ENCODE results near the gene XKR7.

GRCh38 chr20:32021091-32021490 lies 53.1 kb downstream of the XKR7 start:
- TF ChIP-seq CTCF (IDR thresholded peaks at IDR 0.05), result no peak
- TF ChIP-seq EZH2phosphoT487 (IDR thresholded peaks at IDR 0.05), result no peak

Data from neural progenitor cell (in vitro differentiated cells).